HepG2 (cell line): ENCODE measurements around the gene RCC1. TPM values are rescaled to one million over a fixed set of nuclear protein-coding genes. Genes with fewer than 3 reads are reported as not detected.

Experiments
- ATAC-seq: fragments of 200-7000 bp; cut with Tn5 transposase; 3 replicates; pipeline ENCODE4 v1.9.1; 2020; ENCODE audit warnings: mild to moderate bottlenecking, moderate library complexity
- BruUV-seq: library from RNA; stranded (reverse); fragments of 400-500 nt; replicated peaks from 2 replicates; lab custom pipeline; 2021; lab: Mats Ljungman, UMichigan
- CTCF ChIA-PET: fragments of 300-600 bp; formaldehyde crosslinking; extraction: SDS; loops from one replicate; lab custom pipeline; 2021; ENCODE audit warnings: low total read pairs, inconsistent platforms, low intra/inter-chr PET ratio; lab: Yijun Ruan, JAX
- POLR2A ChIA-PET: fragments of 350-600 bp; sonication (Branson Sonifier 250); formaldehyde crosslinking; loops from one replicate; lab custom pipeline; 2020; ENCODE audit warnings: antibody characterized with exemption, inconsistent platforms; lab: Yijun Ruan, JAX
- DNase-seq: peaks from one replicate; pipeline ENCODE4 v3.0.0-alpha.2; 2015; ENCODE audit warnings: low spot score
- FAIRE-seq: peaks from 3 replicates; lab custom pipeline; 2011; peaks lifted over from hg19 to GRCh38; lab: Jason Lieb, UNC
- H2AFZ ChIP-seq: one replicate; pipeline ENCODE4 v1.6.1; 2011; ENCODE audit warnings: low read length, inconsistent platforms
- H3K27ac ChIP-seq: fragments of 300-600 bp; 3 replicates; pipeline ENCODE4 v1.8.0; 2011; ENCODE audit warnings: mixed run types, mild to moderate bottlenecking, mixed read lengths, low read length, inconsistent platforms; ENCODE audit not compliant: insufficient read depth; ENCODE audit errors: extremely low read length
- H3K27me3 ChIP-seq, 2 experiments: fragments of 200-600 bp in 1 of 2; 2 replicates in 1 of 2; 3 replicates in 1 of 2; pipeline versions ENCODE4 v1.6.0 to v1.8.0; 2011; ENCODE audit warnings: low read length in 2 of 2, mild to moderate bottlenecking in 2 of 2, moderate library complexity in 2 of 2, inconsistent platforms in 1 of 2; ENCODE audit not compliant: insufficient read depth in 2 of 2, control insufficient read depth in 1 of 2
- H3K36me3 ChIP-seq, 2 experiments: fragments of 200-600 bp in 1 of 2; replicated peaks in 1 of 2; 2 replicates in 1 of 2; 3 replicates in 1 of 2; pipeline versions ENCODE4 v1.5.1 to v1.8.0; 2011; ENCODE audit warnings: low read length in 2 of 2, inconsistent platforms in 1 of 2; ENCODE audit not compliant: insufficient read depth in 2 of 2, control insufficient read depth in 1 of 2
- H3K4me1 ChIP-seq: 2 replicates; pipeline ENCODE4 v1.5.1; 2012; ENCODE audit warnings: low read length, inconsistent platforms; ENCODE audit not compliant: insufficient read depth
- H3K4me2 ChIP-seq: 2 replicates; pipeline ENCODE4 v1.6.0; 2011; ENCODE audit warnings: low read depth, low read length, inconsistent platforms
- H3K4me3 ChIP-seq, 3 experiments: fragments of 200-600 bp in 1 of 3; sonication (generic), shearing (Covaris generic) in 1 of 3; replicated peaks in 1 of 3; 2 replicates each; pipeline ENCODE4 v1.5.1; 2011 to 2016; ENCODE audit warnings: low read length in 3 of 3, inconsistent platforms in 2 of 3, low read depth in 2 of 3, mild to moderate bottlenecking in 2 of 3, control low read depth in 1 of 3, mixed read lengths in 1 of 3; ENCODE audit not compliant: insufficient read depth in 1 of 3
- H3K79me2 ChIP-seq: one replicate; pipeline ENCODE4 v1.6.1; 2011; ENCODE audit warnings: low read length, inconsistent platforms; ENCODE audit not compliant: insufficient read depth
- H3K9ac ChIP-seq: 2 replicates; pipeline ENCODE4 v1.6.0; 2011; ENCODE audit warnings: mild to moderate bottlenecking, low read depth, low read length, inconsistent platforms; ENCODE audit not compliant: insufficient read depth
- H3K9me3 ChIP-seq: 2 replicates; pipeline ENCODE4 v1.5.1; 2012; ENCODE audit warnings: mild to moderate bottlenecking, low read length
- H4K20me1 ChIP-seq: 2 replicates; pipeline ENCODE4 v1.6.0; 2011; ENCODE audit warnings: inconsistent platforms, mild to moderate bottlenecking, low read length, moderate library complexity; ENCODE audit not compliant: insufficient read depth
- CC2D1A ChIP-seq: sonication (generic); formaldehyde crosslinking; IDR thresholded peaks from 2 replicates; pipeline ENCODE4 v1.8.1; 2023; ENCODE audit warnings: mild to moderate bottlenecking, missing genetic modification reagents
- CTCF ChIP-seq: sonication (generic); formaldehyde crosslinking; IDR thresholded peaks from 2 replicates; pipeline ENCODE4 v1.5.0; 2020; ENCODE audit warnings: mild to moderate bottlenecking, missing genetic modification reagents, moderate library complexity
- FOXM1 ChIP-seq: sonication (generic); formaldehyde crosslinking; IDR thresholded peaks from 2 replicates; pipeline ENCODE4 v1.5.0; 2020; ENCODE audit warnings: missing genetic modification reagents
- GPN1 ChIP-seq: sonication (generic); formaldehyde crosslinking; IDR thresholded peaks from 2 replicates; pipeline ENCODE4 v1.5.1; 2020; ENCODE audit warnings: missing genetic modification reagents, borderline replicate concordance
- HDAC1 ChIP-seq: sonication (generic); formaldehyde crosslinking; IDR thresholded peaks from 2 replicates; pipeline ENCODE4 v1.5.1; 2020; ENCODE audit warnings: mild to moderate bottlenecking, missing genetic modification reagents
- HNRNPLL ChIP-seq: fragments of 200-400 bp; formaldehyde crosslinking; IDR thresholded peaks from 2 replicates; pipeline ENCODE4 v1.6.1; 2017; ENCODE audit warnings: mild to moderate bottlenecking, low read depth, low read length; ENCODE audit not compliant: poor library complexity, severe bottlenecking
- KLF9 ChIP-seq: IDR thresholded peaks from 2 replicates; pipeline ENCODE4 v1.6.1; 2016; ENCODE audit warnings: low read depth
- NR2F1 ChIP-seq, 2 experiments: fragments of 450-650 bp in 1 of 2; formaldehyde crosslinking in 1 of 2; IDR thresholded peaks; 2 replicates each; pipeline versions ENCODE4 v1.5.0 to v1.6.1; 2016 to 2020; ENCODE audit warnings: mild to moderate bottlenecking in 1 of 2, missing compliant biosample characterization in 1 of 2, missing genetic modification reagents in 1 of 2, moderate library complexity in 1 of 2
- POGZ ChIP-seq: sonication (generic); formaldehyde crosslinking; IDR thresholded peaks from 2 replicates; pipeline ENCODE4 v1.4.0; 2020; ENCODE audit warnings: mild to moderate bottlenecking, missing genetic modification reagents
- SKI ChIP-seq: fragments of 450-650 bp; IDR thresholded peaks from one replicate; pipeline ENCODE4 v1.6.1; 2018; ENCODE audit warnings: mild to moderate bottlenecking; ENCODE audit not compliant: partially characterized antibody
- ZNF234 ChIP-seq: sonication (generic); formaldehyde crosslinking; conservative IDR thresholded peaks from 2 replicates; pipeline ENCODE4 v1.5.1; 2020; ENCODE audit warnings: mild to moderate bottlenecking, missing genetic modification reagents
- ZNF280B ChIP-seq: sonication (generic); formaldehyde crosslinking; IDR thresholded peaks from 2 replicates; pipeline ENCODE4 v1.5.0; 2020; ENCODE audit warnings: missing genetic modification reagents, mild to moderate bottlenecking, borderline replicate concordance
- WGBS: methylation state at CpG from one replicate; pipeline ENCODE4 v1.1.6; 2017; ENCODE audit warnings: low lambda C conversion rate; 5-methylcytosine and 5-hydroxymethylcytosine counted together
- in situ Hi-C: cut with HindIII; loops from 2 replicates; pipeline ENCODE4 v1.10.0; 2017; ENCODE audit warnings: low pct_unique_long_range_greater_than_20kb; ENCODE audit not compliant: extremely low pct_ligation_motif_present
- intact Hi-C: fragments of 100-400 bp; cut with micrococcal nuclease; formaldehyde crosslinking; loops from one replicate; pipeline ENCODE4 v1.10.0; 2022; ENCODE audit not compliant: unreplicated experiment
- polyA plus RNA-seq, 8 experiments: library from polyadenylated mRNA; depleted of rRNA in 3 of 8; stranded (reverse) in 7 of 8; unstranded in 1 of 8; fragments of >200 nt; fragmentation: Illumina TruSeq in 4 of 8; extraction: Trizol in 4 of 8; gene quantifications; 2 replicates each; pipeline versions ENCODE4 v1.2.1 to v1.2.3, GENCODE V29; 2011 to 2016; ENCODE audit warnings: low read depth in 4 of 8, missing spikeins in 1 of 8, mixed read lengths in 1 of 8; ENCODE audit not compliant: insufficient read depth in 1 of 8
- total RNA-seq, 5 experiments: library from RNA; depleted of rRNA; stranded (reverse); fragments of >200 nt; fragmentation: Illumina TruSeq; extraction: Trizol; gene quantifications; 2 replicates each; pipeline ENCODE4 v1.2.3, GENCODE V29; 2016; ENCODE audit warnings: low read depth in 1 of 5

The RCC1 gene
- total and polyA plus RNA-seq, 2 of the 13 experiments (the other 11 are each of a cell fraction or from before 2014, with no cell fraction given): 47.2 to 80.8 TPM

- BruUV-seq: no TSS peak
- TF ChIP-seq ZNF280B (CRISPR knock-in tag): no peak
- TF ChIP-seq KLF9: no peak
- no peak for TF ChIP-seq SKI
- TF ChIP-seq HNRNPLL: no peak
- TF ChIP-seq FOXM1: no peak
- no peak for TF ChIP-seq POGZ (CRISPR knock-in tag)
- no peak for TF ChIP-seq GPN1 (CRISPR knock-in tag)
- TF ChIP-seq CC2D1A: no peak
- in situ Hi-C loops (no loop called here), intact Hi-C loops (no loop called here)
- H3K9ac ChIP-seq: no peak overlapping the region
- H3K79me2 ChIP-seq: no peaks in the 10 kb centered on the region
- H2AFZ ChIP-seq: no peak overlapping the region
- ChIA-PET POLR2A (no interaction called here), CTCF (no interaction called here)
- no peaks in the 10 kb centered on the region for H3K9me3 ChIP-seq
- no peak overlapping the region for H3K4me3 ChIP-seq
- H3K27me3 ChIP-seq: no peaks in the 10 kb centered on the region
- WGBS: 100% methylated on average over 4 of the region's 4 CpGs
- FAIRE-seq (no peak), DNase-seq (no peak), ATAC-seq (no peak)
- H3K4me1 ChIP-seq: peaks cover 9% of the 10 kb centered on the region; the same call in 1 of the 2 replicates
- no peaks in the 10 kb centered on the region for H4K20me1 ChIP-seq
- H3K36me3 ChIP-seq: peaks cover 11 to 24% of the 10 kb centered on the region in 2 experiments; a peak in 4 of 5 replicates
- no peak overlapping the region for H3K27ac ChIP-seq
- H3K4me2 ChIP-seq: no peak overlapping the region
Measured at GRCh38 chr1:28499553-28499952, 6.3 kb upstream of the RCC1 start.

- Histone ChIP-seq H4K20me1 (no peaks in the 10 kb centered on the region), H3K4me3 (no peak overlapping the region), H3K79me2 (peaks cover 17% of the 10 kb centered on the region), H3K4me1 (peaks cover 9% of the 10 kb centered on the region; the same call in 1 of the 2 replicates), H3K27me3 (no peaks in the 10 kb centered on the region; a peak in 1 of 5 replicates), H3K36me3 (peaks cover 3 to 10% of the 10 kb centered on the region in 2 experiments), H3K27ac (no peak overlapping the region), H3K9me3 (no peaks in the 10 kb centered on the region), H3K4me2 (no peak overlapping the region), H2AFZ (no peak overlapping the region), H3K9ac (no peak overlapping the region)
- FAIRE-seq (no peak), DNase-seq (no peak), ATAC-seq (no peak)
- in situ Hi-C loops: no loop called here
- intact Hi-C loops: no loop called here
- WGBS: 82% methylated on average over 4 of the region's 4 CpGs
- ChIA-PET POLR2A (interaction anchor here (0.6 kb wide), 1 partner anchor 12 kb away, joined by 3 read pairs; no protein-coding TSS in a partner anchor), CTCF (no interaction called here)
- BruUV-seq: no TSS peak
- TF ChIP-seq CTCF (CRISPR knock-in tag) (no peak), ZNF234 (CRISPR knock-in tag) (no peak), NR2F1 (CRISPR knock-in tag; IDR thresholded peaks at IDR 0.05) (no peak), HDAC1 (CRISPR knock-in tag) (no peak), KLF9 (no peak)
Measured at GRCh38 chr1:28501925-28502324, 3.9 kb upstream of the RCC1 start.
